ENCODE measurements around the gene DUSP16.

The DUSP16 gene

GRCh38 chr12:12543959-12544358, 18.7 kb downstream of the DUSP16 start:
- no peak for DNase-seq (ENCODE audit: low read depth)
- no peak overlapping the region for H3K4me3 ChIP-seq (replicated peaks; ENCODE audit: low read depth, low read length)
- no peak for TF ChIP-seq CTCF (IDR thresholded peaks at IDR 0.05; ENCODE audit: low read length, missing control alignments)

GRCh38 chr12:12542964-12543363, 19.7 kb downstream of the DUSP16 start:
- DNase-seq (ENCODE audit: low read depth), result no peak
- no peak for TF ChIP-seq CTCF (IDR thresholded peaks at IDR 0.05; ENCODE audit: low read length, missing control alignments)
- H3K4me3 ChIP-seq (replicated peaks; ENCODE audit: low read depth, low read length), result no peak overlapping the region

- no peak overlapping the region for H3K4me3 ChIP-seq (replicated peaks; ENCODE audit: low read depth, low read length)
- no peak for TF ChIP-seq CTCF (IDR thresholded peaks at IDR 0.05; ENCODE audit: low read length, missing control alignments)
- no peak for DNase-seq (ENCODE audit: low read depth)
Observed at GRCh38 chr12:12542286-12542685, 20.4 kb downstream of the DUSP16 start.

GRCh38 chr12:12541782-12542181, 20.9 kb downstream of the DUSP16 start:
- no peak overlapping the region for H3K4me3 ChIP-seq (replicated peaks; ENCODE audit: low read depth, low read length)
- DNase-seq (ENCODE audit: low read depth), result no peak
- TF ChIP-seq CTCF (IDR thresholded peaks at IDR 0.05; ENCODE audit: low read length, missing control alignments), result no peak

- TF ChIP-seq CTCF (IDR thresholded peaks at IDR 0.05; ENCODE audit: low read length, missing control alignments), result no peak
- H3K4me3 ChIP-seq (replicated peaks; ENCODE audit: low read depth, low read length), result no peak overlapping the region
- DNase-seq (ENCODE audit: low read depth), result no peak
Observed at GRCh38 chr12:12540261-12541013, 22.2 kb downstream of the DUSP16 start.

- H3K4me3 ChIP-seq (replicated peaks; ENCODE audit: low read depth, low read length), result no peak overlapping the region
- no peak for TF ChIP-seq CTCF (IDR thresholded peaks at IDR 0.05; ENCODE audit: low read length, missing control alignments)
- no peak for DNase-seq (ENCODE audit: low read depth)
Observed at GRCh38 chr12:12539028-12539810, 23.4 kb downstream of the DUSP16 start.

Data from fibroblast of pulmonary artery (primary cell).